Stimulated activated CD8-positive, alpha-beta memory T cell treated with anti-CD3 and anti-CD28 coated beads, Interleukin-7, amount 100 ng/mL, for 48 hours (primary cell): Measurements from ENCODE around the gene LUZP2.

Source experiments
- DNase-seq, 2 donors: peaks; one replicate each; pipeline ENCODE4 v3.0.0-alpha.2; 2020; ENCODE audit warnings: low read depth in 1 of 2; ENCODE audit errors: extremely low read depth in 1 of 2

Gene LUZP2

GRCh38 chr11:24496736-24497725 is at the start of gene LUZP2:
Gene LUZP2 (plus strand): TSS chr11:24497053.
- no peak for DNase-seq

- DNase-seq: no peak
These were observed 43.6 kb upstream of the LUZP2 start for GRCh38 chr11:24453129-24453718.

GRCh38 chr11:24457985-24458384 is 38.9 kb upstream of the LUZP2 start:
- no peak for DNase-seq

GRCh38 chr11:24470431-24470830 is 26.4 kb upstream of the LUZP2 start:
- DNase-seq: no peak

GRCh38 chr11:24471084-24471483 is 25.8 kb upstream of the LUZP2 start:
- no peak for DNase-seq

GRCh38 chr11:24478718-24479117 is 18.1 kb upstream of the LUZP2 start:
- DNase-seq: no peak

- no peak for DNase-seq
These were observed 7.4 kb upstream of the LUZP2 start for GRCh38 chr11:24489477-24489876.

GRCh38 chr11:24496386-24496735 is 492 bp upstream of the LUZP2 start:
- DNase-seq: no peak

- no peak for DNase-seq
These were observed 978 bp downstream of the LUZP2 start for GRCh38 chr11:24497831-24498230.

GRCh38 chr11:24502425-24502824 is 5.6 kb downstream of the LUZP2 start:
- DNase-seq: no peak

- DNase-seq: no peak
These were observed 12.3 kb downstream of the LUZP2 start for GRCh38 chr11:24509114-24509513.

GRCh38 chr11:24511511-24511910 is 14.7 kb downstream of the LUZP2 start:
- no peak for DNase-seq

- no peak for DNase-seq
These were observed 16.8 kb downstream of the LUZP2 start for GRCh38 chr11:24513479-24514218.

GRCh38 chr11:24514219-24514594 is 17.4 kb downstream of the LUZP2 start:
- DNase-seq: no peak

GRCh38 chr11:24515632-24516031 is 18.8 kb downstream of the LUZP2 start:
- no peak for DNase-seq

GRCh38 chr11:24516638-24517037 is 19.8 kb downstream of the LUZP2 start:
- DNase-seq: no peak

- DNase-seq: no peak
These were observed 24.7 kb downstream of the LUZP2 start for GRCh38 chr11:24521601-24522000.

- no peak for DNase-seq
These were observed 27.3 kb downstream of the LUZP2 start for GRCh38 chr11:24524156-24524555.

- DNase-seq: no peak
These were observed 34.7 kb downstream of the LUZP2 start for GRCh38 chr11:24531528-24531927.

- no peak for DNase-seq
These were observed 46.9 kb downstream of the LUZP2 start for GRCh38 chr11:24543771-24544170.

GRCh38 chr11:24556693-24557092 is 59.8 kb downstream of the LUZP2 start:
- DNase-seq: no peak

GRCh38 chr11:24559315-24559714 is 62.5 kb downstream of the LUZP2 start:
- no peak for DNase-seq
